GM23338 (cell line): ENCODE results near the gene KLC1. TPM values are rescaled to one million over a fixed set of nuclear protein-coding genes. Genes with fewer than 3 reads are reported as not detected.

Source experiments
- ATAC-seq: fragments of 200-7000 bp; cut with Tn5 transposase; 3 replicates; pipeline ENCODE4 v1.9.1; 2020
- DNase-seq: peaks from one replicate; pipeline ENCODE4 v3.0.0-alpha.2; 2015; ENCODE audit warnings: low spot score
- H2AFZ ChIP-seq: fragments of 200-600 bp; sonication (generic); 2 replicates; pipeline ENCODE4 v1.8.0; 2016; ENCODE audit warnings: antibody characterized with exemption, mild to moderate bottlenecking, moderate library complexity
- H3F3A ChIP-seq: fragments of 200-600 bp; sonication (generic); replicated peaks from 2 replicates; pipeline ENCODE4 v1.8.0; 2017; ENCODE audit warnings: antibody characterized with exemption, mixed run types, low read depth
- H3K27ac ChIP-seq: fragments of 200-600 bp; sonication (generic); 2 replicates; pipeline ENCODE4 v1.6.1; 2016; ENCODE audit warnings: low read depth
- H3K27me3 ChIP-seq: fragments of 200-600 bp; sonication (generic); 2 replicates; pipeline ENCODE4 v1.8.0; 2016; ENCODE audit warnings: mild to moderate bottlenecking, mixed run types, moderate library complexity; ENCODE audit not compliant: insufficient read depth
- H3K36me3 ChIP-seq: fragments of 200-600 bp; sonication (generic); 2 replicates; pipeline ENCODE4 v1.8.0; 2016; ENCODE audit warnings: mild to moderate bottlenecking; ENCODE audit not compliant: insufficient read depth
- H3K4me1 ChIP-seq: fragments of 200-600 bp; sonication (generic); 2 replicates; pipeline ENCODE4 v1.8.0; 2016; ENCODE audit warnings: mild to moderate bottlenecking, moderate library complexity; ENCODE audit not compliant: insufficient read depth
- H3K4me2 ChIP-seq: fragments of 200-600 bp; sonication (generic); 2 replicates; pipeline ENCODE4 v1.7.1; 2017; ENCODE audit warnings: mixed run types
- H3K4me3 ChIP-seq: fragments of 200-600 bp; sonication (generic); 2 replicates; pipeline ENCODE4 v1.6.1; 2016; ENCODE audit warnings: mixed run types
- H3K79me2 ChIP-seq: fragments of 200-600 bp; sonication (generic); replicated peaks from 2 replicates; pipeline ENCODE4 v1.8.0; 2017; ENCODE audit warnings: mild to moderate bottlenecking; ENCODE audit not compliant: insufficient read depth
- H3K9me2 ChIP-seq: fragments of 200-600 bp; sonication (generic); 2 replicates; pipeline ENCODE4 v1.8.0; 2017; ENCODE audit not compliant: insufficient read depth
- H4K20me1 ChIP-seq: fragments of 200-600 bp; sonication (generic); replicated peaks from 2 replicates; pipeline ENCODE4 v1.8.0; 2017; ENCODE audit warnings: mild to moderate bottlenecking; ENCODE audit not compliant: insufficient read depth
- H3K27ac Mint-ChIP-seq: 2 replicates; pipeline ENCODE4 v1.8.0; 2020; ENCODE audit warnings: inconsistent platforms, mild to moderate bottlenecking, moderate library complexity, mixed read lengths
- H3K27me3 Mint-ChIP-seq: 3 replicates; pipeline ENCODE4 v1.8.0; 2022; ENCODE audit warnings: low read depth, mild to moderate bottlenecking, moderate library complexity, mixed read lengths, inconsistent platforms; ENCODE audit not compliant: insufficient read depth, poor library complexity
- H3K36me3 Mint-ChIP-seq: 3 replicates; pipeline ENCODE4 v1.8.0; 2021; ENCODE audit warnings: low read depth, mild to moderate bottlenecking, inconsistent platforms, moderate library complexity, mixed read lengths
- H3K4me1 Mint-ChIP-seq: 3 replicates; pipeline ENCODE4 v1.8.0; 2020; ENCODE audit warnings: mild to moderate bottlenecking, inconsistent platforms, mixed read lengths
- H3K4me3 Mint-ChIP-seq: 3 replicates; pipeline ENCODE4 v1.8.0; 2021; ENCODE audit warnings: moderate library complexity, mild to moderate bottlenecking, inconsistent platforms, mixed read lengths
- H3K9me3 Mint-ChIP-seq: 3 replicates; pipeline ENCODE4 v1.8.0; 2020; ENCODE audit warnings: moderate library complexity, mild to moderate bottlenecking, inconsistent platforms, mixed read lengths
- CTCF ChIP-seq, 2 experiments: fragments of 200-600 bp in 1 of 2; sonication (generic) in 1 of 2; conservative IDR thresholded peaks; 2 replicates each; pipeline versions ENCODE4 v1.5.1 to v1.6.1; 2016 to 2017; ENCODE audit warnings: antibody characterized with exemption in 2 of 2, low read depth in 2 of 2, mild to moderate bottlenecking in 2 of 2, moderate library complexity in 1 of 2
- EZH2phosphoT487 ChIP-seq: fragments of 200-600 bp; sonication (generic); IDR thresholded peaks from one replicate; pipeline ENCODE4 v1.8.1; 2018; ENCODE audit warnings: antibody characterized with exemption; ENCODE audit not compliant: unreplicated experiment
- NANOG ChIP-seq: IDR thresholded peaks from 2 replicates; pipeline ENCODE4 v1.6.1; 2016; ENCODE audit warnings: antibody characterized with exemption, borderline replicate concordance
- POLR2AphosphoS5 ChIP-seq: IDR thresholded peaks from 2 replicates; pipeline ENCODE4 v1.6.1; 2016; ENCODE audit warnings: antibody characterized with exemption, low read depth
- STAT1 ChIP-seq: IDR thresholded peaks from one replicate; pipeline ENCODE4 v1.6.1; 2016; ENCODE audit warnings: antibody characterized with exemption; ENCODE audit not compliant: unreplicated experiment
- ZNF114 ChIP-seq: fragments of 250-450 bp; sonication (Bioruptor Pico); IDR thresholded peaks from 2 replicates; pipeline ENCODE4 v1.5.0; 2020; ENCODE audit warnings: mild to moderate bottlenecking, moderate library complexity
- polyA plus RNA-seq: library from polyadenylated mRNA; unstranded; fragments of >200 nt; fragmentation: Nextera tagmentation; extraction: Ambion mirVana; gene quantifications from 2 replicates; pipeline ENCODE4 v1.2.1, GENCODE V29; 2016
- total RNA-seq: library from RNA; depleted of rRNA; stranded (reverse); fragments of >200 nt; shearing (Covaris generic); gene quantifications from 2 replicates; pipeline ENCODE4 v1.2.3, GENCODE V29; 2014
- TF ChIP-seq, protein P1 (sequence below): IDR thresholded peaks from 2 replicates; pipeline ENCODE4 v1.6.1; 2016; ENCODE audit warnings: antibody characterized with exemption
- TF ChIP-seq, protein P2 (sequence below): IDR thresholded peaks from one replicate; pipeline ENCODE4 v1.6.1; 2018; ENCODE audit warnings: antibody characterized with exemption; ENCODE audit not compliant: unreplicated experiment
- TF ChIP-seq, protein P3 (sequence below): fragments of 250-450 bp; sonication (Bioruptor Pico); IDR thresholded peaks from 2 replicates; pipeline ENCODE4 v1.5.0; 2020; ENCODE audit warnings: mild to moderate bottlenecking, moderate library complexity

Gene KLC1
- total and polyA plus RNA-seq, 2 experiments from 2014 or later: 165 to 308 TPM

GRCh38 chr14:103600503-103600902 lies 28.5 kb upstream of the KLC1 start:
- H3K4me1 Mint-ChIP-seq: peaks cover under 1% of the 10 kb centered on the region; the same call in 2 of the 3 replicates
- Histone ChIP-seq H3K9me2 (no peaks in the 10 kb centered on the region), H3K27ac (no peak overlapping the region), H3K79me2 (no peaks in the 10 kb centered on the region), H4K20me1 (no peaks in the 10 kb centered on the region), H2AFZ (no peak overlapping the region), H3K4me3 (no peak overlapping the region), H3K27me3 (no peaks in the 10 kb centered on the region), H3F3A (no peaks in the 10 kb centered on the region), H3K4me2 (no peak overlapping the region), H3K36me3 (no peaks in the 10 kb centered on the region), H3K4me1 (no peaks in the 10 kb centered on the region)
- DNase-seq (no peak), ATAC-seq (no peak)
- TF ChIP-seq STAT1 (no peak), EZH2phosphoT487 (no peak)
- TF ChIP-seq, protein P1, sequence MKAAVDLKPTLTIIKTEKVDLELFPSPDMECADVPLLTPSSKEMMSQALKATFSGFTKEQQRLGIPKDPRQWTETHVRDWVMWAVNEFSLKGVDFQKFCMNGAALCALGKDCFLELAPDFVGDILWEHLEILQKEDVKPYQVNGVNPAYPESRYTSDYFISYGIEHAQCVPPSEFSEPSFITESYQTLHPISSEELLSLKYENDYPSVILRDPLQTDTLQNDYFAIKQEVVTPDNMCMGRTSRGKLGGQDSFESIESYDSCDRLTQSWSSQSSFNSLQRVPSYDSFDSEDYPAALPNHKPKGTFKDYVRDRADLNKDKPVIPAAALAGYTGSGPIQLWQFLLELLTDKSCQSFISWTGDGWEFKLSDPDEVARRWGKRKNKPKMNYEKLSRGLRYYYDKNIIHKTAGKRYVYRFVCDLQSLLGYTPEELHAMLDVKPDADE: no peak
- H3K27ac Mint-ChIP-seq: no peak overlapping the region
- H3K36me3 Mint-ChIP-seq: no peaks in the 10 kb centered on the region
- no peak overlapping the region for H3K4me3 Mint-ChIP-seq
- peaks cover 8% of the 10 kb centered on the region for H3K27me3 Mint-ChIP-seq
- H3K9me3 Mint-ChIP-seq: no peaks in the 10 kb centered on the region; the same call in 2 of the 3 replicates

GRCh38 chr14:103604620-103605019 lies 24.4 kb upstream of the KLC1 start:
- Histone ChIP-seq H3K4me1 (peaks cover 3% of the 10 kb centered on the region; the same call in 1 of the 2 replicates), H2AFZ (no peak overlapping the region), H3K36me3 (no peaks in the 10 kb centered on the region), H3F3A (0 out of 2 replicates have a peak, but pooled peaks cover 3% of the 10 kb centered on the region), H4K20me1 (no peaks in the 10 kb centered on the region), H3K27me3 (no peaks in the 10 kb centered on the region), H3K27ac (no peak overlapping the region), H3K79me2 (no peaks in the 10 kb centered on the region), H3K4me2 (no peak overlapping the region), H3K9me2 (no peaks in the 10 kb centered on the region), H3K4me3 (no peak overlapping the region)
- Mint-ChIP-seq H3K9me3 (peaks cover 7% of the 10 kb centered on the region), H3K4me1 (peaks cover 14% of the 10 kb centered on the region), H3K36me3 (peaks cover 3% of the 10 kb centered on the region; the same call in 1 of the 3 replicates), H3K27me3 (peaks cover 15% of the 10 kb centered on the region), H3K27ac (no peak overlapping the region; the same call in 1 of the 2 replicates), H3K4me3 (no peak overlapping the region)
- DNase-seq (no peak), ATAC-seq (no peak)
- no peak for TF ChIP-seq NANOG
- TF ChIP-seq ZNF114 (CRISPR knock-in tag): no peak
- TF ChIP-seq, protein P2, sequence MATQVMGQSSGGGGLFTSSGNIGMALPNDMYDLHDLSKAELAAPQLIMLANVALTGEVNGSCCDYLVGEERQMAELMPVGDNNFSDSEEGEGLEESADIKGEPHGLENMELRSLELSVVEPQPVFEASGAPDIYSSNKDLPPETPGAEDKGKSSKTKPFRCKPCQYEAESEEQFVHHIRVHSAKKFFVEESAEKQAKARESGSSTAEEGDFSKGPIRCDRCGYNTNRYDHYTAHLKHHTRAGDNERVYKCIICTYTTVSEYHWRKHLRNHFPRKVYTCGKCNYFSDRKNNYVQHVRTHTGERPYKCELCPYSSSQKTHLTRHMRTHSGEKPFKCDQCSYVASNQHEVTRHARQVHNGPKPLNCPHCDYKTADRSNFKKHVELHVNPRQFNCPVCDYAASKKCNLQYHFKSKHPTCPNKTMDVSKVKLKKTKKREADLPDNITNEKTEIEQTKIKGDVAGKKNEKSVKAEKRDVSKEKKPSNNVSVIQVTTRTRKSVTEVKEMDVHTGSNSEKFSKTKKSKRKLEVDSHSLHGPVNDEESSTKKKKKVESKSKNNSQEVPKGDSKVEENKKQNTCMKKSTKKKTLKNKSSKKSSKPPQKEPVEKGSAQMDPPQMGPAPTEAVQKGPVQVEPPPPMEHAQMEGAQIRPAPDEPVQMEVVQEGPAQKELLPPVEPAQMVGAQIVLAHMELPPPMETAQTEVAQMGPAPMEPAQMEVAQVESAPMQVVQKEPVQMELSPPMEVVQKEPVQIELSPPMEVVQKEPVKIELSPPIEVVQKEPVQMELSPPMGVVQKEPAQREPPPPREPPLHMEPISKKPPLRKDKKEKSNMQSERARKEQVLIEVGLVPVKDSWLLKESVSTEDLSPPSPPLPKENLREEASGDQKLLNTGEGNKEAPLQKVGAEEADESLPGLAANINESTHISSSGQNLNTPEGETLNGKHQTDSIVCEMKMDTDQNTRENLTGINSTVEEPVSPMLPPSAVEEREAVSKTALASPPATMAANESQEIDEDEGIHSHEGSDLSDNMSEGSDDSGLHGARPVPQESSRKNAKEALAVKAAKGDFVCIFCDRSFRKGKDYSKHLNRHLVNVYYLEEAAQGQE: no peak
- no peak for TF ChIP-seq CTCF (conservative IDR thresholded peaks at IDR 0.05; ENCODE audit: low read depth in 2 of 2)
- TF ChIP-seq POLR2AphosphoS5: no peak
- TF ChIP-seq, protein P3, sequence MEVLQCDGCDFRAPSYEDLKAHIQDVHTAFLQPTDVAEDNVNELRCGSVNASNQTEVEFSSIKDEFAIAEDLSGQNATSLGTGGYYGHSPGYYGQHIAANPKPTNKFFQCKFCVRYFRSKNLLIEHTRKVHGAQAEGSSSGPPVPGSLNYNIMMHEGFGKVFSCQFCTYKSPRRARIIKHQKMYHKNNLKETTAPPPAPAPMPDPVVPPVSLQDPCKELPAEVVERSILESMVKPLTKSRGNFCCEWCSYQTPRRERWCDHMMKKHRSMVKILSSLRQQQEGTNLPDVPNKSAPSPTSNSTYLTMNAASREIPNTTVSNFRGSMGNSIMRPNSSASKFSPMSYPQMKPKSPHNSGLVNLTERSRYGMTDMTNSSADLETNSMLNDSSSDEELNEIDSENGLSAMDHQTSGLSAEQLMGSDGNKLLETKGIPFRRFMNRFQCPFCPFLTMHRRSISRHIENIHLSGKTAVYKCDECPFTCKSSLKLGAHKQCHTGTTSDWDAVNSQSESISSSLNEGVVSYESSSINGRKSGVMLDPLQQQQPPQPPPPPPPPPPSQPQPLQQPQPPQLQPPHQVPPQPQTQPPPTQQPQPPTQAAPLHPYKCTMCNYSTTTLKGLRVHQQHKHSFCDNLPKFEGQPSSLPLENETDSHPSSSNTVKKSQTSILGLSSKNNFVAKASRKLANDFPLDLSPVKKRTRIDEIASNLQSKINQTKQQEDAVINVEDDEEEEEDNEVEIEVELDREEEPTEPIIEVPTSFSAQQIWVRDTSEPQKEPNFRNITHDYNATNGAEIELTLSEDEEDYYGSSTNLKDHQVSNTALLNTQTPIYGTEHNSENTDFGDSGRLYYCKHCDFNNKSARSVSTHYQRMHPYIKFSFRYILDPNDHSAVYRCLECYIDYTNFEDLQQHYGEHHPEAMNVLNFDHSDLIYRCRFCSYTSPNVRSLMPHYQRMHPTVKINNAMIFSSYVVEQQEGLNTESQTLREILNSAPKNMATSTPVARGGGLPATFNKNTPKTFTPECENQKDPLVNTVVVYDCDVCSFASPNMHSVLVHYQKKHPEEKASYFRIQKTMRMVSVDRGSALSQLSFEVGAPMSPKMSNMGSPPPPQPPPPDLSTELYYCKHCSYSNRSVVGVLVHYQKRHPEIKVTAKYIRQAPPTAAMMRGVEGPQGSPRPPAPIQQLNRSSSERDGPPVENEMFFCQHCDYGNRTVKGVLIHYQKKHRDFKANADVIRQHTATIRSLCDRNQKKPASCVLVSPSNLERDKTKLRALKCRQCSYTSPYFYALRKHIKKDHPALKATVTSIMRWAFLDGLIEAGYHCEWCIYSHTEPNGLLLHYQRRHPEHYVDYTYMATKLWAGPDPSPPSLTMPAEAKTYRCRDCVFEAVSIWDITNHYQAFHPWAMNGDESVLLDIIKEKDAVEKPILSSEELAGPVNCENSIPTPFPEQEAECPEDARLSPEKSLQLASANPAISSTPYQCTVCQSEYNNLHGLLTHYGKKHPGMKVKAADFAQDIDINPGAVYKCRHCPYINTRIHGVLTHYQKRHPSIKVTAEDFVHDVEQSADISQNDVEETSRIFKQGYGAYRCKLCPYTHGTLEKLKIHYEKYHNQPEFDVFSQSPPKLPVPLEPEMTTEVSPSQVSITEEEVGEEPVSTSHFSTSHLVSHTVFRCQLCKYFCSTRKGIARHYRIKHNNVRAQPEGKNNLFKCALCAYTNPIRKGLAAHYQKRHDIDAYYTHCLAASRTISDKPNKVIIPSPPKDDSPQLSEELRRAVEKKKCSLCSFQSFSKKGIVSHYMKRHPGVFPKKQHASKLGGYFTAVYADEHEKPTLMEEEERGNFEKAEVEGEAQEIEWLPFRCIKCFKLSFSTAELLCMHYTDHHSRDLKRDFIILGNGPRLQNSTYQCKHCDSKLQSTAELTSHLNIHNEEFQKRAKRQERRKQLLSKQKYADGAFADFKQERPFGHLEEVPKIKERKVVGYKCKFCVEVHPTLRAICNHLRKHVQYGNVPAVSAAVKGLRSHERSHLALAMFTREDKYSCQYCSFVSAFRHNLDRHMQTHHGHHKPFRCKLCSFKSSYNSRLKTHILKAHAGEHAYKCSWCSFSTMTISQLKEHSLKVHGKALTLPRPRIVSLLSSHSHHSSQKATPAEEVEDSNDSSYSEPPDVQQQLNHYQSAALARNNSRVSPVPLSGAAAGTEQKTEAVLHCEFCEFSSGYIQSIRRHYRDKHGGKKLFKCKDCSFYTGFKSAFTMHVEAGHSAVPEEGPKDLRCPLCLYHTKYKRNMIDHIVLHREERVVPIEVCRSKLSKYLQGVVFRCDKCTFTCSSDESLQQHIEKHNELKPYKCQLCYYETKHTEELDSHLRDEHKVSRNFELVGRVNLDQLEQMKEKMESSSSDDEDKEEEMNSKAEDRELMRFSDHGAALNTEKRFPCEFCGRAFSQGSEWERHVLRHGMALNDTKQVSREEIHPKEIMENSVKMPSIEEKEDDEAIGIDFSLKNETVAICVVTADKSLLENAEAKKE (CRISPR knock-in tag): no peak
